WERI-Rb-1 (cell line): ENCODE measurements around the gene AGPAT3.

Source experiments
- DNase-seq: peaks from one replicate; pipeline ENCODE4 v3.0.0-alpha.2; 2020
- H3K27ac ChIP-seq: fragments of 250-450 bp; sonication (Bioruptor Pico); 2 replicates; pipeline ENCODE4 v1.5.1; 2020; ENCODE audit warnings: mild to moderate bottlenecking, moderate library complexity
- H3K27me3 ChIP-seq: fragments of 250-450 bp; sonication (Bioruptor Pico); 2 replicates; pipeline ENCODE4 v1.5.1; 2021; ENCODE audit warnings: mild to moderate bottlenecking, low read depth, moderate library complexity; ENCODE audit not compliant: insufficient read depth, severe bottlenecking
- H3K36me3 ChIP-seq: fragments of 250-450 bp; sonication (Bioruptor Pico); 2 replicates; pipeline ENCODE4 v1.5.1; 2020; ENCODE audit warnings: mild to moderate bottlenecking, moderate library complexity
- H3K4me3 ChIP-seq: 2 replicates; pipeline ENCODE4 v1.5.1; 2011; ENCODE audit warnings: low read depth, mild to moderate bottlenecking, control low read depth, low read length
- H3K9me3 ChIP-seq: fragments of 250-450 bp; sonication (Bioruptor Pico); 2 replicates; pipeline ENCODE4 v1.5.1; 2021; ENCODE audit warnings: mild to moderate bottlenecking, moderate library complexity; ENCODE audit not compliant: severe bottlenecking
- TF ChIP-seq, protein P1 (sequence below): IDR thresholded peaks from 2 replicates; pipeline ENCODE4 v1.5.1; 2011; ENCODE audit warnings: low read depth, mild to moderate bottlenecking, control low read depth, inconsistent platforms, low read length

AGPAT3 gene

GRCh38 chr21:43916691-43917514, 51.9 kb downstream of the AGPAT3 start:
- Histone ChIP-seq H3K27ac (no peak overlapping the region), H3K4me3 (no peak overlapping the region)
- DNase-seq: no peak

DNA sequence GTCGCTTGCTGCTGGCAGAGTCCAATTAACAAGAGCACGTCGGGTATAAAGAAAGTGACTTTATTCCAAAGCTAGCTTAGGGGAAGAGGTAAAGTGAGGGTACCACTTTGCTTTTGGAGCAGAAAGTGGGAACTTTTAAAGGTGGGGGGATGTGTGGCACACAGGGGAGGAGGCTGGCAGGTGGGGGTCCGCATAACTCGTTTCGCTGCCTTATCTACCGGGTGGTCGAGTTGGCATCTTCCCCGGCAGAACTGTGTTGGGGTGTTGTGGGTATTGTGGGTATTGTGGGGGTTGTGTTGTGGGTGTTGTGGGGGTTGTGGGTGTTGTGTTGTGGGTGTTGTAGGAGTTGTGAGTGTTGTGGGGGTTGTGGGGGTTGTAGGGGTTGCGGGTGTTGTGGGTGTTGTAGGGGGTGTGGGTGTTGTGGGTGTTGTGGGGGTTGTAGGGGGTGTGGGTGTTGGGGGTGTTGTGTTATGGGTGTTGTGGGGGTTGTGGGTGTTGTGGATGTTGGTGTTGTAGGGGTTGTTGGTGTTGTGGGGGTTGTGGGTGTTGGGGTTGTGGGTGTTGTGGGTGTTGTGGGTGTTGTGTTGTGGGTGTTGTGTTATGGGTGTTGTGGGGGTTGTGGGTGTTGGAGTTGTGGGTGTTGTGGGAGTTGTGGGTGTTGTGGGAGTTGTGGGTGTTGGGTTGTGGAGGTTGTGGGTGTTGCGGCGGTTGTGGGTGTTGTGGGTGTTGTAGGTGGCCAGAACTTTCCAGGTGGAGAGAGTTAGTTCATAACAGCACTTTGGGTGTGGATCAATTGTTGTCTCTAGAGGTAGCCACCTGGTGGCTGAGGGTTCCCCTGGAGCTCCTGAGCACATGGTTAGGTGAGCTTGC, 52.7 kb downstream of the AGPAT3 start:
- Histone ChIP-seq H3K9me3 (peaks cover 5% of the 10 kb centered on the region), H3K27ac (no peak overlapping the region), H3K36me3 (peaks cover 8% of the 10 kb centered on the region), H3K4me3 (no peak overlapping the region), H3K27me3 (no peaks in the 10 kb centered on the region)
- TF ChIP-seq, protein P1, sequence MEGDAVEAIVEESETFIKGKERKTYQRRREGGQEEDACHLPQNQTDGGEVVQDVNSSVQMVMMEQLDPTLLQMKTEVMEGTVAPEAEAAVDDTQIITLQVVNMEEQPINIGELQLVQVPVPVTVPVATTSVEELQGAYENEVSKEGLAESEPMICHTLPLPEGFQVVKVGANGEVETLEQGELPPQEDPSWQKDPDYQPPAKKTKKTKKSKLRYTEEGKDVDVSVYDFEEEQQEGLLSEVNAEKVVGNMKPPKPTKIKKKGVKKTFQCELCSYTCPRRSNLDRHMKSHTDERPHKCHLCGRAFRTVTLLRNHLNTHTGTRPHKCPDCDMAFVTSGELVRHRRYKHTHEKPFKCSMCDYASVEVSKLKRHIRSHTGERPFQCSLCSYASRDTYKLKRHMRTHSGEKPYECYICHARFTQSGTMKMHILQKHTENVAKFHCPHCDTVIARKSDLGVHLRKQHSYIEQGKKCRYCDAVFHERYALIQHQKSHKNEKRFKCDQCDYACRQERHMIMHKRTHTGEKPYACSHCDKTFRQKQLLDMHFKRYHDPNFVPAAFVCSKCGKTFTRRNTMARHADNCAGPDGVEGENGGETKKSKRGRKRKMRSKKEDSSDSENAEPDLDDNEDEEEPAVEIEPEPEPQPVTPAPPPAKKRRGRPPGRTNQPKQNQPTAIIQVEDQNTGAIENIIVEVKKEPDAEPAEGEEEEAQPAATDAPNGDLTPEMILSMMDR: 0 out of 2 replicates have a peak, but pooled peaks have one; percentile 28
- no peak for DNase-seq

More at GRCh38 chr21:43916691-43917514, 51.9 kb downstream of the AGPAT3 start:
- H3K9me3 ChIP-seq: peaks cover 5% of the 10 kb centered on the region
- H3K36me3 ChIP-seq: peaks cover 8% of the 10 kb centered on the region
- no peaks in the 10 kb centered on the region for H3K27me3 ChIP-seq
- TF ChIP-seq, protein P1: no peak

- Histone ChIP-seq H3K27me3 (no peaks in the 10 kb centered on the region), H3K4me3 (no peak overlapping the region), H3K9me3 (peaks cover 2% of the 10 kb centered on the region), H3K36me3 (peaks cover 8% of the 10 kb centered on the region), H3K27ac (no peak overlapping the region)
- DNase-seq: no peak
- TF ChIP-seq, protein P1: no peak
These were observed 53.4 kb downstream of the AGPAT3 start for GRCh38 chr21:43918385-43918947.

DNA sequence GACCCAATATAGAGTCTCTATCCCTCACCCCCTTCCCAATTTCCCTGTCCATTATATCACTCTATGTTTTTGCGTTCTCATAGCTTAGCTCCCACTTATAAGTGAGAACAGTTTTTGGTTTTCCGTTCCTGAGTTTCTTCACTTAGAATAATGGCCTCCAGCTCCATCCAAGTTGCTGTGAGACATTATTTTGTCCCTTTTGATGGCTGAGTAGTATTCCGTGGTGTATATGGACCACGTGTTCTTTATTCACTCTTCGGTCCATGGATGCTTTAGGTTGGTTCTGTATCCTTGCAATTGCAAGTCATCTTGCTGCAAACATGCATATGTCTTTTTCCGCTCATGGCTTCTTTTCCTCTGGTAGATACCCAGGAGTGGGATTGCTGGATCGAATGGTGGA, 54.3 kb downstream of the AGPAT3 start:
- no peak for DNase-seq
- Histone ChIP-seq H3K4me3 (no peak overlapping the region), H3K27ac (no peak overlapping the region), H3K36me3 (peaks cover 8% of the 10 kb centered on the region), H3K9me3 (peaks cover 2% of the 10 kb centered on the region), H3K27me3 (no peaks in the 10 kb centered on the region)
- TF ChIP-seq, protein P1: no peak

DNA sequence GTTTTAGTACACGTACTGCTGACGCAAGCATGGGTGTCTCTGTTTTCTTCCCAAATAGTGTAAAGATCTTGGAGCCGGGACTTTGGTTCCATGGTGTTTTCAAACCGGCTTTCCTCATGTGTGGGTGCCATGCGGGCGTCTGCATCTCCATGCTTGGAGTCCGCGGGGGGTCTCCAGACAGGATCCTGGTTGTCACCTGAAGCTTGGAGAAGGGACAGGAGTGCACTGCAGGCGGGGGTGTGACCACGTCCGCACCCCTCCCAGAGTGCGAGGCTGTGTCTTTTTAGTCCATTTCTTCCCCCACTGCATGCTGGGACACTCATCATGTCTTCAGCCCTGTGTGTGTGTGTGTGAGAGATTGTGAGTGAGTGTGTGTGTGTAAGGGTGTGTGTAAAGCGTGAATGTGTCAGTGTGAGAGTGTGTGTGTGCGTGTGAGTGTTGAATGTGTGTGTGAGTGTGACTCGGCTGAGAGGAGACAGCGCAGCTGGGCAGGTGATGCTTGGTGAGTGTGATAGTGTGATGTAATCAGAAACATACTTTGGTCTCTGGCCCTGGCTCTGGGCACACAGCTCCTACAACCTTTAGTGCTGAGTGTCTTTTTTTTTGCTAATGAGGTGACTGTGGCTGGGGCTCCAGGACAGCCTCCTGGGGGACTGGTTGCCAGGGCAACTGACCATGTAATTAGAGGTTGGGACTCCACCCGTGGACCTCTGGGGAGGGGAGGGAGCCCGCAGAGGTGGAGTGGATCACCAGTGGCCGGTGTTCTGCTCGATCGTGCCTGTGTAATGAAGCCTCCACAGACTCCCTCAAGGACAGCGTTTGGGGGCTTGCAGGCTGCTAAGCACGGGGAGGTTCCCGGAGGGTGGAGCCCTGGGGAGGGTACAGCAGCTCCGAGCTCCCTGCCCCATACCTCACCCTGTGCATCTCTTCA, 55.1 kb downstream of the AGPAT3 start:
- H3K27me3 ChIP-seq: no peaks in the 10 kb centered on the region
- H3K27ac ChIP-seq: no peak overlapping the region
- no peaks in the 10 kb centered on the region for H3K9me3 ChIP-seq
- DNase-seq: no peak
- TF ChIP-seq, protein P1: no peak
- H3K4me3 ChIP-seq: no peak overlapping the region
- H3K36me3 ChIP-seq: peaks cover 12% of the 10 kb centered on the region
